Naive thymus-derived CD4-positive, alpha-beta T cell (primary cell): Measurements from ENCODE around the gene GRIN2D. TPM values are rescaled to one million over a fixed set of nuclear protein-coding genes. Genes with fewer than 3 reads are reported as not detected.
"Not testable (repeated sequence)": the region's sequence is repeated elsewhere in the genome, so short reads cannot be mapped to it uniquely, and the experiment has no call there.

Experiments
- ATAC-seq: fragments of 150-1000 bp; cut with Tn5 transposase; 2 replicates; pipeline ENCODE4 v1.10.0; 2021; ENCODE audit warnings: mild to moderate bottlenecking, moderate library complexity
- CTCF ChIA-PET: fragments of 350-600 bp; sonication (Branson Sonifier 250); formaldehyde crosslinking; loops from one replicate; lab custom pipeline; 2021; ENCODE audit warnings: antibody characterized with exemption; lab: Charles Lee
- POLR2A ChIA-PET: fragments of 350-600 bp; sonication (Branson Sonifier 250); formaldehyde crosslinking; loops from one replicate; lab custom pipeline; 2021; ENCODE audit warnings: antibody characterized with exemption, inconsistent platforms; lab: Charles Lee
- DNase-seq, 9 donors: peaks; one replicate each; pipeline versions ENCODE4 v3.0.0 to v3.0.0-alpha.2; 2020 to 2022; ENCODE audit warnings: mixed read lengths in 1 of 9
- H3K27ac ChIP-seq: one replicate; pipeline ENCODE4 v1.7.0; 2013; ENCODE audit warnings: mild to moderate bottlenecking, low read depth, low read length, moderate library complexity
- H3K27me3 ChIP-seq, 2 donors: one replicate each; pipeline ENCODE4 v1.7.0; 2013; ENCODE audit warnings: low read length in 2 of 2, mild to moderate bottlenecking in 2 of 2, moderate library complexity in 2 of 2; ENCODE audit not compliant: control insufficient read depth in 2 of 2, insufficient read depth in 2 of 2
- H3K36me3 ChIP-seq, 3 experiments: 1 replicate in 2 of 3; 2 replicates in 1 of 3; pipeline ENCODE4 v1.7.0; 2013; ENCODE audit warnings: low read length in 3 of 3, mild to moderate bottlenecking in 3 of 3, moderate library complexity in 1 of 3; ENCODE audit not compliant: insufficient read depth in 3 of 3, control insufficient read depth in 2 of 3
- H3K4me1 ChIP-seq, 2 donors: one replicate each; pipeline ENCODE4 v1.7.0; 2013; ENCODE audit warnings: low read length in 2 of 2, mild to moderate bottlenecking in 2 of 2, moderate library complexity in 1 of 2; ENCODE audit not compliant: control insufficient read depth in 2 of 2, insufficient read depth in 2 of 2
- H3K4me3 ChIP-seq: 2 replicates; pipeline ENCODE4 v1.7.0; 2013; ENCODE audit warnings: mild to moderate bottlenecking, low read length
- H3K9me3 ChIP-seq, 3 experiments: 1 replicate in 2 of 3; 2 replicates in 1 of 3; pipeline ENCODE4 v1.7.0; 2013; ENCODE audit warnings: low read length in 3 of 3; ENCODE audit not compliant: control insufficient read depth in 2 of 3
- H3K27ac Mint-ChIP-seq, 9 donors: one replicate each; pipeline ENCODE4 v1.8.0; 2020 to 2022; ENCODE audit warnings: mixed read lengths in 9 of 9, mild to moderate bottlenecking in 8 of 9, moderate library complexity in 5 of 9, inconsistent platforms in 2 of 9
- H3K27me3 Mint-ChIP-seq, 5 donors: one replicate each; pipeline ENCODE4 v1.8.0; 2021 to 2022; ENCODE audit warnings: mixed read lengths in 5 of 5, mild to moderate bottlenecking in 1 of 5
- H3K36me3 Mint-ChIP-seq, 5 donors: one replicate each; pipeline ENCODE4 v1.8.0; 2020 to 2022; ENCODE audit warnings: mixed read lengths in 5 of 5, mild to moderate bottlenecking in 3 of 5, inconsistent platforms in 1 of 5
- H3K4me1 Mint-ChIP-seq, 7 donors: one replicate each; pipeline ENCODE4 v1.8.0; 2020 to 2022; ENCODE audit warnings: mixed read lengths in 7 of 7, mild to moderate bottlenecking in 3 of 7, inconsistent platforms in 1 of 7
- H3K4me3 Mint-ChIP-seq, 10 donors: one replicate each; pipeline ENCODE4 v1.8.0; 2020 to 2022; ENCODE audit warnings: mild to moderate bottlenecking in 10 of 10, mixed read lengths in 10 of 10, moderate library complexity in 6 of 10, inconsistent platforms in 2 of 10
- H3K9me3 Mint-ChIP-seq, 11 donors: one replicate each; pipeline ENCODE4 v1.8.0; 2020 to 2022; ENCODE audit warnings: mixed read lengths in 11 of 11, mild to moderate bottlenecking in 4 of 11, inconsistent platforms in 1 of 11, moderate library complexity in 1 of 11
- intact Hi-C, 2 donors: fragments of 100-400 bp; cut with micrococcal nuclease; formaldehyde crosslinking; loops; one replicate each; pipeline ENCODE4 v1.15.1; 2023
- polyA plus RNA-seq, 2 donors: library from polyadenylated mRNA; unstranded; fragments of 300-500 nt; fragmentation: Illumina TruSeq; gene quantifications; one replicate each; pipeline ENCODE4 v1.2.3, GENCODE V29; 2021
- total RNA-seq, 6 experiments: library from RNA in 5 of 6; stranded (reverse) in 5 of 6; gene quantifications; 1 replicate in 5 of 6; 2 replicates in 1 of 6; pipeline ENCODE4 v1.2.3 and lab custom pipeline; 2021 to 2026

The GRIN2D gene
- total and polyA plus RNA-seq, 7 experiments from 2014 or later: 0.08 to 0.39 (median 0.11) TPM; not detected in 2

DNA sequence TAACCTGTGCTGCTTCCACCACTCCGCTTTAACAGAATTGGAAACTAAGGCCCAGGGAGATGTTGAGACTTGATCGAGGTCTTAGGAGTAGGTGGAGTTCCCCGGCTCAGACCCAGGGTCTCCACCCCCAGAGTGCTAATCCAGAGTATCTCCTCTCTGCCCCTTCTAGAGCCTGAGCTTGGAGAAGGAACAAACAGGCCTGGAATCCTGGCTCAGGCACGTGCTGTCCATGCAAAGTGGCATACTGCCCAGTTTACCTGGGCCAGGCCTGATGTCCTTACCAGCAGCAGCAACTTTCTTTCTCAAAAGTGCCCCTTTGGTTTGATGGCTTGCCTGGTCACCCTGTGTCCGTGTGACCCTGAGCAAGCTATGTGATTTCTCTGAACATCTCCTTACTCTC is 25.6 kb upstream of the GRIN2D start:
- ChIA-PET POLR2A (interaction anchor here (0.7 kb wide), 1 partner anchor 59 kb away, joined by 6 read pairs; no protein-coding TSS in a partner anchor), CTCF (interaction anchor here (0.8 kb wide), 1 partner anchor 24 kb away, joined by 6 read pairs; the partner anchor contains the start of gene KDELR1)
- no peak overlapping the region for H3K4me3 ChIP-seq
- no peak overlapping the region for H3K27ac ChIP-seq
- no peaks in the 10 kb centered on the region for H3K9me3 ChIP-seq
- Mint-ChIP-seq H3K4me1 (peaks cover 0 to 18% (median 2%) of the 10 kb centered on the region in 7 donors), H3K27me3 (peaks cover 0 to 4% (median 0%) of the 10 kb centered on the region in 5 donors), H3K4me3 (no peak overlapping the region), H3K36me3 (no peaks in the 10 kb centered on the region), H3K9me3 (peaks cover 0 to 5% (median 0%) of the 10 kb centered on the region in 11 donors), H3K27ac (peak overlapping the region in 1 of 9 donors; percentile 22)
- H3K27me3 ChIP-seq: no peaks in the 10 kb centered on the region
- no peaks in the 10 kb centered on the region for H3K36me3 ChIP-seq
- intact Hi-C loops: no loop called here
- H3K4me1 ChIP-seq: peaks cover 5 to 9% of the 10 kb centered on the region in 2 donors
- DNase-seq (no peak), ATAC-seq (no peak)

DNA sequence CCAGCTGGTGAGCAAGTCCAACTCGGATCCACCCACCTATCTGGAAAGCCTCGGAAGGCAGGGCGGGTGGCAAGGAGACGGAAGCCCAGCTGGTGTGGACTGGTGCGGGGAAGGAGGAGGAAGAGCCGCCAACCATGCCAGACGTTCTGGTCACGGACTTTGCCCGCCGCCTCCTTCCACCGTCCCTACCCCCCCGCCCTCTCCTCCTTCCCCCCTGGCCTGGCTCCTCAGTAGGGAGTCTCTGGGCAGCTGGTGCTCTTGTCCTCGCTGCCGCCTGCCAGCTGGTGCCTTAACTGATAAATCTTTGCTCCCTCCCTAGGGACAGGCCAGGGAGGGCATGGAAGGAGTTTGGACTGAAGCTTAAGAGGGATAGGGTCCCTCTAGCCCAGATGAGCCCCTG is 24.5 kb upstream of the GRIN2D start:
- CTCF ChIA-PET: no interaction called here
- intact Hi-C loops: no loop called here

GRCh38 chr19:48370955-48371354 is 22.5 kb upstream of the GRIN2D start:
- no peaks in the 10 kb centered on the region for H3K4me1 ChIP-seq
- H3K36me3 ChIP-seq: no peaks in the 10 kb centered on the region
- no peaks in the 10 kb centered on the region for H3K9me3 ChIP-seq
- H3K27ac ChIP-seq: no peak overlapping the region
- no peak overlapping the region for H3K4me3 ChIP-seq
- H3K4me3 Mint-ChIP-seq: no peak overlapping the region
- H3K27ac Mint-ChIP-seq: peak overlapping the region in 2 of 9 donors; percentile 10
- ChIA-PET CTCF (interaction anchor here (0.6 kb wide), 1 partner anchor 213 kb away, joined by 4 read pairs; no protein-coding TSS in a partner anchor), POLR2A (no interaction called here)
- no peaks in the 10 kb centered on the region for H3K9me3 Mint-ChIP-seq
- no peaks in the 10 kb centered on the region for H3K27me3 ChIP-seq
- peaks cover 0 to 2% (median 0%) of the 10 kb centered on the region in 5 donors for H3K27me3 Mint-ChIP-seq
- H3K4me1 Mint-ChIP-seq: no peaks in the 10 kb centered on the region
- H3K36me3 Mint-ChIP-seq: no peaks in the 10 kb centered on the region
- ATAC-seq (no peak), DNase-seq (no peak)
- intact Hi-C loops: no loop called here

More for the DNA sequence above, 24.5 kb upstream of the GRIN2D start:
- ATAC-seq (no peak), DNase-seq (no peak)
- Mint-ChIP-seq H3K27ac (no peak overlapping the region), H3K9me3 (peaks cover 0 to 2% (median 0%) of the 10 kb centered on the region in 11 donors), H3K36me3 (no peaks in the 10 kb centered on the region), H3K27me3 (peaks cover 0 to 4% (median 0%) of the 10 kb centered on the region in 5 donors), H3K4me3 (no peak overlapping the region), H3K4me1 (peaks cover 0 to 12% (median 0%) of the 10 kb centered on the region in 7 donors)
- no peaks in the 10 kb centered on the region for H3K27me3 ChIP-seq
- H3K4me3 ChIP-seq: no peak overlapping the region
- no peak overlapping the region for H3K27ac ChIP-seq
- no peaks in the 10 kb centered on the region for H3K9me3 ChIP-seq
- no peaks in the 10 kb centered on the region for H3K36me3 ChIP-seq
- POLR2A ChIA-PET: no interaction called here
- H3K4me1 ChIP-seq: peaks cover 0 to 7% of the 10 kb centered on the region in 2 donors

GRCh38 chr19:48371367-48371766 is 22.1 kb upstream of the GRIN2D start:
- DNase-seq (no peak), ATAC-seq (no peak)
- Mint-ChIP-seq H3K9me3 (no peaks in the 10 kb centered on the region), H3K4me1 (no peaks in the 10 kb centered on the region), H3K36me3 (no peaks in the 10 kb centered on the region), H3K27ac (no peak overlapping the region), H3K27me3 (peaks cover 0 to 2% (median 0%) of the 10 kb centered on the region in 5 donors), H3K4me3 (no peak overlapping the region)
- H3K27me3 ChIP-seq: no peaks in the 10 kb centered on the region
- no peak overlapping the region for H3K4me3 ChIP-seq
- H3K27ac ChIP-seq: no peak overlapping the region
- CTCF ChIA-PET: interaction anchor here (0.6 kb wide), 1 partner anchor 213 kb away, joined by 4 read pairs; no protein-coding TSS in a partner anchor
- POLR2A ChIA-PET: no interaction called here
- no peaks in the 10 kb centered on the region for H3K4me1 ChIP-seq
- no peaks in the 10 kb centered on the region for H3K36me3 ChIP-seq
- intact Hi-C loops: no loop called here
- H3K9me3 ChIP-seq: no peaks in the 10 kb centered on the region

DNA sequence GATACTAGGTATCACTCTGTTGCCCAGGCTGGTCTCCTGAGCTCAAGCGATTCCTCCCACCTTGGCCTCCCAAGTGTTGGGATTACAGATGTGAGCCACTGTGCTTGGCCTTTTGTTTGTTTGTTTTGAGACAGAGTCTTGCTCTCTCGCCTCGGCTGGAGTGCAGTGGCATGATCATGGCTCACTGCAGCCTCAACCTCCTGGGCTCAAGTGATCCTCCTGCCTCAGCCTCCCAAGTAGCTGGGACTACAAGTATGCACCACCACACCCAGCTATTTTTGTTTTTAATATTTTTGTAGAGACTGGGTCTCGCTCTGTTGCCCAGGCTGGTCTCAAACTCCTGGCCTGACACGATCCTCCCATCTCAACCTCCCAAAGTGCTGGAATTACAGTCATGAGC is 21.7 kb upstream of the GRIN2D start:
- H3K36me3 ChIP-seq, H3K27ac Mint-ChIP-seq, H3K4me3 Mint-ChIP-seq, H3K9me3 Mint-ChIP-seq, POLR2A ChIA-PET, CTCF ChIA-PET, H3K27me3 ChIP-seq, intact Hi-C loops, H3K4me1 Mint-ChIP-seq, ATAC-seq, H3K9me3 ChIP-seq, H3K36me3 Mint-ChIP-seq, H3K27me3 Mint-ChIP-seq, H3K4me3 ChIP-seq, H3K27ac ChIP-seq, DNase-seq, H3K4me1 ChIP-seq: not testable (repeated sequence)

- Histone ChIP-seq H3K4me3 (no peak overlapping the region), H3K27ac (no peak overlapping the region), H3K4me1 (no peaks in the 10 kb centered on the region), H3K36me3 (no peaks in the 10 kb centered on the region), H3K27me3 (no peaks in the 10 kb centered on the region), H3K9me3 (no peaks in the 10 kb centered on the region)
- H3K4me3 Mint-ChIP-seq: no peak overlapping the region
- H3K27ac Mint-ChIP-seq: no peak overlapping the region
- no peaks in the 10 kb centered on the region for H3K9me3 Mint-ChIP-seq
- H3K27me3 Mint-ChIP-seq: peaks cover 0 to 2% (median 0%) of the 10 kb centered on the region in 5 donors
- ATAC-seq (peak; percentile 8), DNase-seq (no peak)
- H3K4me1 Mint-ChIP-seq: no peaks in the 10 kb centered on the region
- ChIA-PET POLR2A (no interaction called here), CTCF (interaction anchor here (0.8 to 0.9 kb wide), 2 partner anchors 136 to 215 kb away, joined by 3 to 5 read pairs; no protein-coding TSS in a partner anchor)
- H3K36me3 Mint-ChIP-seq: no peaks in the 10 kb centered on the region
- intact Hi-C loops: no loop called here
Observed at GRCh38 chr19:48372904-48373303, 20.6 kb upstream of the GRIN2D start.

DNA sequence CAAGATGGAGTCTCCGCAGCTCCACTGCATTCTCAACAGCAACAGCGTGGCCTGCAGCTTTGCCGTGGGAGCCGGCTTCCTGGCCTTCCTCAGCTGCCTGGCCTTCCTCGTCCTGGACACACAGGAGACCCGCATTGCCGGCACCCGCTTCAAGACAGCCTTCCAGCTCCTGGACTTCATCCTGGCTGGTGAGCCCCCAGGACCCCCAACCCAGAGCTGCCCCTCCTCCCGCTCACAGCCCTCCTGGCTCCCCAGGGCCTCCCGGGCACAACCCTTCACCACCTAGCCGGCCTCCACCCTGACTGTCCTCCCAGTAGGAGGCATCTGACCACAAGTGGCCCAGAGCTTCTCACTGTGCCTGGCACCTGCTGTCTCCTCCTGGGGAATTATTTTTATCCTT is 19.9 kb upstream of the GRIN2D start:
- POLR2A ChIA-PET: no interaction called here
- Histone ChIP-seq H3K4me1 (no peaks in the 10 kb centered on the region), H3K4me3 (no peak overlapping the region), H3K36me3 (no peaks in the 10 kb centered on the region), H3K27me3 (no peaks in the 10 kb centered on the region), H3K27ac (no peak overlapping the region), H3K9me3 (no peaks in the 10 kb centered on the region)
- Mint-ChIP-seq H3K27ac (no peak overlapping the region), H3K27me3 (peaks cover 0 to 2% (median 0%) of the 10 kb centered on the region in 5 donors), H3K36me3 (no peaks in the 10 kb centered on the region), H3K4me3 (no peak overlapping the region), H3K4me1 (no peaks in the 10 kb centered on the region), H3K9me3 (no peaks in the 10 kb centered on the region)
- CTCF ChIA-PET: interaction anchor here (0.6 to 0.8 kb wide), 2 partner anchors 136 to 158 kb away, joined by 3 read pairs; no protein-coding TSS in a partner anchor
- DNase-seq: no peak
- intact Hi-C loops: no loop called here
- no peak for ATAC-seq
